GM18520 (cell line): ENCODE measurements around the gene UGGT1.

ENCODE experiments used
- ATAC-seq: cut with Tn5 transposase; IDR thresholded peaks from one replicate; pipeline ENCODE4 v1.9.1; 2021; ENCODE audit not compliant: unreplicated experiment

Gene UGGT1

DNA sequence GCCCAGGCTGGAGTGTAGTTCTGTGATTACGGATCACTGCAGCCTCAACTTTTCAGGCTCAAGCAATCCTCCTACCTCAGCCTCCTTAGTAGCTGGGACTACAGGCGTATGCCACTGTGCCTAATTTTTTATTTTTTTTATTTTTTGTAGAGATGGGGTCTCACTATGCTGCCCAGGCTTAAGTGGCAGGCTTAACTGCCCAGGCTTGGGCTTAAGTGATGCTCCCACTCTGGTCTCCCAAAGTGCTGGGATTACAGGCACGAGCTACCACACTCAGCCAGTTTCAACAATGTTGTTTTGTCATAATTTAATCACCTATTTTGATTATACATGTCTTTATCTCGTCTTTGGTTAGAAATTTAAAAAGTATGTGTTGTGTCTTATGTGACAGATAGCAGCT lies 18.2 kb downstream of the UGGT1 start:
- no peak for ATAC-seq

DNA sequence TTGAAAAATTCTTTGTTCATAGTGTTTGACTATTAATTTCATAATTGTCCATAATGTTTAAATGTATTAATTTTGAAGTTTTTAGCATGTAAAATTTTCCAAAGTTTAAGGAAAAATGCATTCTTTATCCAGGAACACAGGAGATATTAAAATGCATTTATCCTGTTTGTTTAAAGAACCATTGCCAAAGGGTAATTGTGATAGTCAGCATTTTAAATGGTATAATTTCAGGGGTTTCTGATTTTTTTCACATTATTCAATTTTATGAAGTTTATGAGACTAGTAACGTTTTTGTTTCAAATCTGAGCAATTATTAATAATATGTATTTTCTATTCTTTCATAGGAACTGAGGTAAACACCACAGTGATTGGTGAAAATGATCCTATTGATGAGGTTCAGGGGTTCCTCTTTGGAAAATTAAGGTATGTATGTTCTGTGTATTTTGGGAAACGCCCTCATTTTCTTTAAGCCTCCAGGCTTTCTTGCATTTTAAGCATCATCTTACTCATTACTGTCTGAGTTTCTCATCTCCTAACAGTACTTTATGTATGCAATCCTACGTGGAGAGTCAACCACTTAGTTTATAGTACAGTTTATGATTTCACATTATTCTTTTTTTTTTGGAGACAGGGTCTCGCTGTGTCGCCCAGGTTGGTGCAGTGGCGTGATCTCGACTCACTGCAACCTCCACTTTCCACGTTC lies 25.1 kb downstream of the UGGT1 start:
- no peak for ATAC-seq

DNA sequence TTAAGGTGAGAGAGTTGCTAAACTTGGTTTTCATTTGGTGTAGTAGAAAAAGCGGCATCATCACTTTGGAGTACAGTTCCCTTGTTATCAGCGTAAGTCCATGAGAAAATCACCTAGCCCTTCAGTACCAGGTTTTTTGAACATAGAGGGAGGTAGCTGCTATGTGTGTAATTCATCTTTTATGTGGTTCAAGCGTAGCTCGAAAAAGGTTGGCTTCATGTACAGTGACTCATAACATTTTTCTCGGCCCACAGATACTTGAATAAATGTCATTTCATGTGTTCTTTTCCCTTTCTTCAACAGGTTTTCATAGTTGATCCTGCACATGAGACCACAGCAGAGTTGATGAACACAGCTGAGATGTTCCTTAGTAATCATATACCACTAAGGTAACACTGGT lies 43.6 kb downstream of the UGGT1 start:
- ATAC-seq, result no peak

DNA sequence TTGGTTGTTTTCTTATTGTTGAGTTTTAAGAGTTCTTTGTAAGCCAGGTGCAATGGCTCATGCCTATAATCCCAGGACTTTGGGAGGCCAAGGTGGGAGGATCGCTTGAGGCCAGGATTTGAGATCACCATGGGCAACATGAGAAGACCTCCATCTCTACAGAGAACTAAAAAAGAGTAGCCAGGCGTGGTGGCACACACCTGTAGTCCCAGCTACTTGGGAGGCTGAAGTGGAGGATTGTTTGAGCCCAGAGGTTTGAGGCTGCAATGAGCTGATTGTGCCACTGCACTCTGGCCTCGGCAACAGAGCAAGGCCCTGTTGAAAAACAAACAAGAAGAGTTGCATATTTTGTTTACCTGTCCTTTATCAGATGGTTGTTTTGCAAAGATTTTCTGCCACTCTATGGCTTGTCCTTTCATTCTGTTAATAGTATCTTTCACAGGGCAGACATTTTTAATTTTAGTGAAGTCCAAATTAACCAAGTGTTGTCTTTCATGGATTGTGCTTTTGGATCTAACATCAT lies 46.2 kb downstream of the UGGT1 start:
- no peak for ATAC-seq

DNA sequence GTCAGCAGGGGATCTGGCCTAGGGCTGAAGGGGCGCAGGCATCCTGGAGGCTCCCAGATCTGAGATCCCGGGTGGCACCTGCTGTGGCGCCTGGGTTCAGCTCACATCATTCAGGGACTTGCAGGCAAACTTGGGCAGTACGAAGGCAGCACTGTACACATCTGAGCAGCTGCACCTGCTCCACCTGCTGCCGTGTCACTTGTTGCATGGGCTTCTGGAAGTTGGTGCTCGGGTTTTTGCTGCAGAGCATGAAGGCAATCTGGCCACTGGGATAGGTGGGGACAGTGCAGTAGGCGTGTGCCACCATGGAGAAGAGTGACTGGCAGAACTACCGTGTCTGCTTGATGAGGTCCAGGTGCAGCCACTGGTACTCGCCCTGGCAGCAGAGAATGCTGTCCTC lies 48.6 kb downstream of the UGGT1 start:
- no peak for ATAC-seq

DNA sequence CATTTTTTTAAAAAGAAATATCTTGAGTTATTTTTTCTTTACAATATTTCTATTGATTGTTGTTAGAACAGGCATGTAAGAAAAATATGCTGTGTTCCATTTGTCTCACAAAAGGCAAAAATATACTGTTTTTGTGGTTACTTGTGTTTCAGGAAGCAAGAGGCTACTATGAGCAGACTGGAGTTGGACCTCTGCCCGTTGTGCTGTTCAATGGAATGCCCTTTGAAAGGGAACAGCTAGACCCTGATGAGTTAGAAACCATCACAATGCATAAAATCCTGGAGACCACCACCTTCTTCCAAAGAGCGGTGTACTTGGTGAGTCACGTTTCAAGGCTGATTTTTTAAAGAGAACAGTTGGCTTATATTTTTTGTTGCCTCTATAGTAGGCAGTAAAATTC lies 54.7 kb downstream of the UGGT1 start:
- no peak for ATAC-seq

DNA sequence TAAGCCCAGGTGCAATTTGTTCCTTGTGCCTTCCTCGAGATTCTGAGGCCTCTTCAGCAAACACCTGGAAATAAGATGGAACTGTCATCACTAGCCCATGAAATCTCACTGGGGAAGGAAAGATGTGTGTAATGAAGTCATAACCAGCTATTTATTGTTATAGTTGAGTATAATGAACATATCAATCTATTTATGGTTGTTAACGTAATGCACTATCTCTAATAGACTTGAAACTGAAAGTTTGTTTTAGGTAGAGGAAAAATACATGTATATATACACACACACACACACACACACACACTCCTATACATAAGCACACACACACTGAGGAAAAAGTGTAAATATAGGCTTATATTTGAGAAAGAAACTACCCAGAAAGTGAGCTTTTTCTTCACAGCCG lies 62.8 kb downstream of the UGGT1 start:
- no peak for ATAC-seq

DNA sequence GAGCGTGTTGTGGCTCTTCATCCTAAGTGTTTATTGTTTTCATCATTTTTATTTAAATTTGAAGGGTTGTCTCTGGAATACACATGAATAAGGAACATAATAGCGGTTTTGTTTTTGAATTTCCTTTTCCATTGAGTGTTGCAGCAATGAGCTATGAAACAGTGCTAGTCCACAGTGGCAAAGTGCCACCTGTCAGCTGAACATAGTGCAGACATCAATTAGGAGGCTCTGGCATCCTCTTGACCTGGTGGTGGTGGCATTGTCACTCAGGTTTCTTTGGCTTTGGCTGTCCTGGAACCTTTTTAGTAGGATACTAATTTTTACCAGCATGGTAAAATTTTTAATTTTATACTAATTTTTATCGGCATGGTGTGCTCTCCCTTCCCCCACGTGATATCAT lies 63.2 kb downstream of the UGGT1 start:
- ATAC-seq, result no peak

DNA sequence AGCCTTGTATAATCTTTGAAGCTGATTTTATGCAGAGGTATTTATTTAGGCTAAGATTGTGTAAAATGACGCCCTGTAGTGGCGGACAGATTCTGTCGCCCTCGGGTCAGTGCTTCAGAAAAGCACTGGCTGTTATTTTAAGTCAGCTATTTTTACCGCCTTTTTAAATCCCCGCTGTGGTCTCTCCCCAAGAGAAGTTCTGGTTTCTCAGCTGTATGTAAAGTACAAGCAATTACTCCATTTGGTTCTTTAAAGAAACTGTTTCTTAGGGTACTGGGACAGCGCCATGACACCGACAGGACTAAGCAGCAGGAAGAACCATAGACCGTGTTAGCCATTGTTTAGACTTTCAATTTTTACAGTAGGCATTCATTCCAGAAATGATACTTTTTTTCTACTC lies 65.0 kb downstream of the UGGT1 start:
- no peak for ATAC-seq

DNA sequence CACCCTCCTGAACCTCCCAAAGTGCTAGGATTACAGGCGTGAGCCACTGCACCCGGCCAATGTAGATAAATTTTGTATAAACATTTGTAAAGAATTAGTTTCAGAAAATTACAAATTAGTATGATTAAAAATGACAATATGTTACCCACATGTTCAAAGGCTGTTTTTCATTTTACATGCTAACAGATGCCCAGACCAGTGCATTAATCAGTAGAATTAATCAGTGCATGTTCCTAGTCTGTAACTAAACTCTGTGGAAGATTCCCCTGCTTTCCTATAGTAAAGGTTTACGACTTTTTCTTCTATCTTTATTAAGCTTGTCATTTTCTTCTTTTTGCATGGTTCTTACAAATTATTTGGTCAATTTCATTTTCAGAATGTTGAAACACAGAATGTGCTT lies 65.8 kb downstream of the UGGT1 start:
- ATAC-seq, result no peak

DNA sequence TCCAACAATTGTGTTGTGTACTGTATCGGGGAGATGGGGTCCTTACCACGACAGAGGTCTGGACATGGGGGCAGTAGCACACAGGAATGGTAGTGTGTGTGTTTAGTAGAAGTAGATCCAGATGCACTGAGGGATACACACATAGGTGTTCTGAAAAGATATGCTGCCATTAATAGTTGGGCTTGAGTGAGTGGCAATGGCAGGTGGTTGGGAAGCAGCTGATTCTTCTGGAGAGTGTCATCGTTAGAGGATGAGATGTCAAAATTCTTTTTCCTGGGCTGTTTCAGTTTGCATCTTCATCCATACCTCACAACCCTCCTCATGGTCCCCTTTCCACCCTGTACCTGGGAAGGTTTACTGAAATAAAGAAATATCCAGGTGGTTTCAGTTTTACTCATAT lies 66.6 kb downstream of the UGGT1 start:
- ATAC-seq, result no peak

DNA sequence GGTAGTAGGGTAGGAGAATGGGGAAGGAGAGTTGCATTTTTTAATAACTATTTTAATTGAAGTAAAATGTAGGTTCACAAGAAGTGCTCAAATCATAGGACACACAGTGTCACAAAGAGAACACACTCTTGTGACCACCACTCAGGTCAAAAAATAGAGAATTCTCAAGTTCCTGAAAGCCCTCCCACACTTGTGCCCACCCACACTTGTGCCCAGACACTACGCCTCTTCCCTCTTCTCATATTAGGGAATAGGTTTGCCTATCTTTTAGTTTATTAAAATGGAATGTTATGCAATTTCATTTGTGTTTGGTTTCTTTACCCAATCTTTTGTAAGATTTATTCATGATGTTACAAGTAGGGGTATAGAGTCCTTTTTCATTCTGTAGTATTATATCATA lies 67.2 kb downstream of the UGGT1 start:
- ATAC-seq, result no peak

DNA sequence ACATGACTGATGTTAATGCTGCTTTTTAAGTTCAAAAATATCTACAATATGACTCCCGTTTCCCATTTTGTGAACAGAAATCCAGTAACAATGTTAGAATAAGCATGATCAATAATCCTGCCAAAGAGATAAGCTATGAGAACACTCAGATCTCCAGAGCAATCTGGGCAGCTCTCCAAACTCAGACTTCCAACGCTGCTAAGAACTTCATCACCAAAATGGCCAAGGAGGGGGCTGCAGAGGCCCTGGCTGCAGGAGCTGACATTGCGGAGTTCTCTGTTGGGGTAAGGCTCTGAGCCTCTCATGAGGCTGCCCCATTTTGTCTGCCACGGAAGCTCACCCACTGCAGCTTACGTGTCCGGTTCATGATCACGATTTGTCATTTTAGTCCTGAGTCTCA lies 68.4 kb downstream of the UGGT1 start:
- ATAC-seq, result no peak

DNA sequence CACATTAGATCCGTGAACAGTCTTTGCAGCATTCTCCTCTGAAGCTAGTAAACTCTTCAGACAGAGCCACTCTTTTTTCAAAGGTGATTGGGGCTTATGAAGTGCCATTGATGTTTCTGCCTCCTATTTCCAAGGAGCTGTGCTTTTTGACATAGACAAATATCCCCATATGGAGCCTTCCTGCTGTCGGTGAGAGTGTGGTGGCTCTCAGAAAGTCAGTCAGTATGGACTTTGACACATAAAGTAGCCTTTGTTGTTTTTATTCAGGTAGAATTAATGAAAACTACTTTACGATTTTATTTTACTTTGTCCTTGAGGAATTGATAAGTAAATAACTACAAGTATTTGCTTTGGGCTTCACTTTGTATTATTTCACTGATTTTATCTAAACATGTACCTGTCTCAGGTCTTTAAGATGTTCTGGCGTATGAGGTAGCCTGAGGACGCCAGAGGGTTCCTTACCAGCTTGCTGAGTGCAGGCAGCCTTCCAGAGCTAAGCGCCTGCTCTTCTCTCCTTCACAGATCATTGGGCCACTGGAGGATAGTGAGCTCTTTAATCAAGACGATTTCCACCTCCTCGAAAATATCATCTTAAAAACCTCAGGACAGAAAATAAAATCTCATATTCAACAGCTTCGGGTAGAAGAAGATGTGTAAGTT lies 69.7 kb downstream of the UGGT1 start:
- no peak for ATAC-seq

DNA sequence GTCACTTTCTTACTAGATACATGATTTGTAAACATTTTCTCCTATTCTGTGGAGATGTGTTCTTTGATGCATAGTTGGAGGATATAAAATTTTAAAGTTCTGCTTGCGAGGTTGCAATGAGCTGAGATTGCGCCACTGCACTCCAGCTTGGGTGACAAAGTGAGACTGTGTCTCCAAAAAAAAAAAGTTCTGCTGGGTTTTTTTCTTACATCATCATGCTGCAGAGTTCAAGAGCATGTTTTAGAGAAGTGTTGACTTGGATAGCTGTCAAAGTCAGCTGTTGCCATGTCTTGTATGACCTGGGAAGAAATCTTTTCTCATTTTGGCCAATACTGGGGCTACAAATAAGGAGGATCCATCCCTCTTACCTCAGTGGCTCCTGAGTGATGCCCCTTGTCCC lies 71.3 kb downstream of the UGGT1 start:
- ATAC-seq, result no peak

DNA sequence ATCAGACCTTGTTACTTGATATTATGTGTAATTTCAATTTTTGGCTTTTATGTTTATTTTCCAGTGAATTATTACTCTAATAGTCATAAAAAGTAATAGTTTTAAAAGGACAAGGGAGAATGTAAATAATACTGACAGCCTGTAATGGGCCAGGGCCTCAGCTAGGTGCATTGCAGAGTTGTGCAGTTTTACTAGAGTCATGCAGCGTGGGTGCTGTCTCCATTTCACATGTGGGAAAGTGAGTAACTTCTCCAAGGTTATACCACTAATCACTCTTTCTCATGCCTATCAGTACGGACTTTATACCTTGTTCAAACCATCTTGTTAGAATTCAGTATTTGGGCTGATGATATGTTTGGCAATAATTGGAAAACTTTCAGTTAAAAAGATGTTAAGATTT lies 73.3 kb downstream of the UGGT1 start:
- ATAC-seq, result no peak

DNA sequence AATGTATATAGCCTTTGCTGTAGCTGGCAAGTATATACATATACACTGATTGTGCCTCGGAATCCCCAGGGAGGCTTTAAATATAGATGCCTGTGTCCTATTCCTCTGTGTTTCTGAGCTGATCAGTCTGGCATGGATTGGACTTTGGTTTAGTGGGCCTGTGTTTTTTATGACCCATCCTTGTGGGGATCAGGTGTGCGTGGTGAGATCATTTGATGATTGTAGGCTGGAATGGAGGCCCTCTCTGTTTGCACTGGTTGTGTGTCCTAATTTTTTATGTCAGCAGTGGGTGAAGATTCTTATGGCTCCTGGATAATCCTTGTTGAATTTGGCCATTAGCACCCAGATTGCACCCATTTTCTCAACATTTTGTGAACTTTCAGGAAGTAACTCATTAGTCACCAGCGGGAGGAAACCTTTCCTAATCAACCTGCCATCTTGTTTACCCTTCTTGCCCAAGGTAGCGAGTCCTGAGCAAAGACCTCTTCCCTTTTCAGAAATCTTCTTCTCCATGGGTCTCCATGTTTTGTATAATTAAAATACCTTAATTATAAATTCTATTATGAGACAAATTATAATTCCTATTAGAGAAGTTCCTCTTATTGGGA lies 75.8 kb downstream of the UGGT1 start:
- no peak for ATAC-seq

DNA sequence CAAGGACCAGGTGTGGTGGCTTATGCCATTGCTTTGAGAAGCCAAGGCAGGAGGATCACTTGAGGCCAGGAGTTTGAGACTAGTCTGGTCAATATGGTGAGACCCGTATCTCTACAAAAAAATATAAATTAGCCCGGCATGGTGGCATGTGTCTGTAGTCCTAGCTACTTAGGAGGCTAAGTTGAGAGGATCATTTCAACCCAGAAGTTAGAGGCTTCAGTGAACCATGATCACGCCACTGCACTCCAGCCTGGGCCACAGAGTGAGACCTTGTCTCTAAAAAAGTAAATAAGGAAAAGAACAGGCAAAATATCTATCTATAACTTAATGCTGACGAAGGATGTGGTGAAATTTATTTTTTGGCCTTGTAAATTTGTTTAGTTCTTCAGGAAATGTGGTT lies 78.1 kb downstream of the UGGT1 start:
- no peak for ATAC-seq

DNA sequence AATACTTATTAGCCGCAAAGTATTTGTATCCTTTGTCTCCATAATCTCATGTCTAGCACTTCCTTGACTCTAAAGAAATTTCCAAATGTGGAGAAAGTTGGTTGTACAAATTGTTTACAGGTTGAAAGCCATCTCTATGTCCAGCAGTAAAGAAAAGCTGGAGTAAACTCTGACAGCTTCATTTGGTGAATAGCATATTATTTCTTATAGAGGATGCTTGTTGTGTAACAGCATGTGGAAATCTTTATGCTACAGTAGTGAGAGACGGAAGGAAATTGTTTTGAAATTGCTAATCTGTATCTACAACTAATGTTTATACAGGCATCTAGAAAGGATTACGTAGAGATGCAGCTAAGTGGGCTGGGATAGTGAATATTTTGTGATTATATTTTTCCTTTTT lies 78.5 kb downstream of the UGGT1 start:
- no peak for ATAC-seq

DNA sequence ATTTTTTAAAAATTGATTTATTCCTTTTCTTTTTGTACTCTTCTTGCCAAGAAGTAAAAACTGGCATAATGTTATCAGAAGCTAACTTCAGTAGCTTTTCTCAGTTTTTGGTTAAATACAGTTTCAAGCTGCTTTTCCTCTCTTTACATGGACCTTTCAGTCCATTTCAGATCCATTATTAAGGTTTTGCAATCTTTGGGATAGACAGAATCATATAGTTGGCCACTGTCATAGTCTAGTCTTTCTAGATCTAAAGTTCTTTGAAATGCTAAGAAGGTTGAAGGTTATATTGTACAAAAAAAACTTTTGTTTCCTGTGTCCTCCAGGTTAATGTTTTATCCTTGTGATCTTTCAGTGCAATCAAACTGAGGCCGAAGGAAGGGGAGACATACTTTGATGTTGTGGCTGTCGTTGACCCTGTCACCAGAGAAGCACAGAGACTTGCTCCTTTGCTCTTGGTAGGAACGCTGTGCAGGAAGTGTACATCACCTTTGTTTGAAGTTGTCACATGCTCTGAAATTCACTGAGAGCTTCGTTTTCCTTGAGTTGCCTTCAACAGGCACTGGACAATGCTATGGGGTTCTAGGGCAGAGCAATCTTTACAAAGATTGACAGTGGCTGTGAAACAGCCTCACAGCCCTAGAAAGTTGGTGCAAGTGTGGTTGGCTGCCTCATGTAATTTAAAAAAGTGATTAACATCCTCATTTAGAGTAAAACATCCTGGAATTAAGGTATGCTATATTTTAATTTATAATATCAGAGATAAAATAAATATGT lies 79.1 kb downstream of the UGGT1 start:
- ATAC-seq, result no peak

DNA sequence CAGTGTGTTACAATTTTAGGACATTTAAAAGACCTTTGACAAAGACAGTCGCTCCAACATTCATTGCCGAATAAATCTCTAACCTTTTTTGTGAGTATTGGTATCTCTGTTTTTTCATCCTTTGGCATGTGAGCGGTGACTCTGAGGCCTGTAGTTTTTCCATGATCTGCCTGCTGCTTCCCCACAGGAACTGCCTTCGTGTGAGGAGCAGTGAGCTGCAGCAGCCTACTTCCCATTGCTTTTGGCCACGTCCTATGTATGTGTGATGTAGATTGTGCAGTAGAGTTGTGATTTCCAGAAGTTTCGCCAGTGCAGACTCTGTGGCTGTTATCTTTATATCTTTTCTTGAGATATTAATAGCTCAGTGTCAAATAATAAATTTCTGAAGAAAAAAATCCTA lies 79.8 kb downstream of the UGGT1 start:
- no peak for ATAC-seq

DNA sequence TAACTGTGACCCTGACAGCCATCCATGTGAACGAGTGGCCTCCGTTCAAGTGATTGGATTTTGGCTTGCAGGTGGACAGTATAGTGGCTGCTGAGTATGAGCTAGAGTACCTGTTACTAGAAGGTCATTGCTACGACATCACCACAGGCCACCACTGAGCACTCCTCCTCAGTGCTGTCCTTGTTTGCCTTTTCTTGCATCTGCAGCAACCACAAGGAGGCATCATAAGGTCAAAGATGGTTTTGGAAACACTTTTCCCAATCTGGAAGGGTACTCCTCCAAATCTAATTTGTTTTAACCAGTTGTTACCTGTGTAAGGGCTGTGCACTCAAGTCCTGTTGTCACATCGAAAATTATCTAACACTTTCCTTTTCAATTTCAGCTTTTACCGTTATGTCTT lies 81.2 kb downstream of the UGGT1 start:
- no peak for ATAC-seq
